SK-N-SH (cell line): ENCODE measurements around the gene CAMK4.

Experiments used
- CTCF ChIP-seq: fragments of 200-600 bp; sonication (generic); IDR thresholded peaks from 2 replicates; pipeline ENCODE4 v1.6.1; 2017; ENCODE audit warnings: antibody characterized with exemption, mild to moderate bottlenecking, moderate library complexity
- EP300 ChIP-seq, 2 experiments: IDR thresholded peaks; 2 replicates each; pipeline versions ENCODE4 v1.4.0 to v1.6.1; 2012; ENCODE audit warnings: borderline replicate concordance in 1 of 2, low read depth in 1 of 2, low read length in 1 of 2
- FOXM1 ChIP-seq: IDR thresholded peaks from 2 replicates; pipeline ENCODE4 v1.4.0; 2012; ENCODE audit warnings: low read depth, mild to moderate bottlenecking
- JUND ChIP-seq: IDR thresholded peaks from 2 replicates; pipeline ENCODE4 v1.4.0; 2012
- MAX ChIP-seq: IDR thresholded peaks from 2 replicates; pipeline ENCODE4 v1.4.0; 2012; ENCODE audit warnings: low read depth
- POLR2AphosphoS5 ChIP-seq: IDR thresholded peaks from 2 replicates; pipeline ENCODE4 v1.6.1; 2012; ENCODE audit warnings: low read depth, low read length
- RAD21 ChIP-seq: IDR thresholded peaks from 2 replicates; pipeline ENCODE4 v1.6.1; 2012; ENCODE audit warnings: mild to moderate bottlenecking, low read length
- SIN3A ChIP-seq: IDR thresholded peaks from 2 replicates; pipeline ENCODE4 v1.6.1; 2012; ENCODE audit warnings: low read depth, mild to moderate bottlenecking, low read length, moderate library complexity, borderline replicate concordance
- TAF1 ChIP-seq: IDR thresholded peaks from 2 replicates; pipeline ENCODE4 v1.6.1; 2012; ENCODE audit warnings: low read depth, mild to moderate bottlenecking, low read length, moderate library complexity, borderline replicate concordance
- USF1 ChIP-seq: IDR thresholded peaks from 2 replicates; pipeline ENCODE4 v1.4.0; 2012; ENCODE audit warnings: low read depth, borderline replicate concordance
- YY1 ChIP-seq: IDR thresholded peaks from 2 replicates; pipeline ENCODE4 v1.4.0; 2012; ENCODE audit warnings: low read depth, mild to moderate bottlenecking

GRCh38 chr5:111236995-111237394 lies 12.8 kb downstream of the CAMK4 start:
- TF ChIP-seq RAD21 (no peak), CTCF (no peak), MAX (no peak), USF1 (no peak), TAF1 (no peak), POLR2AphosphoS5 (no peak), YY1 (no peak), FOXM1 (no peak), EP300 (IDR thresholded peaks at IDR 0.05; ENCODE audit: borderline replicate concordance in 1 of 2, low read depth in 1 of 2, low read length in 1 of 2) (no peak), SIN3A (no peak), JUND (no peak)
